Ascending aorta (tissue), 2 donors: ENCODE data around the gene TNPO1. TPM values are rescaled to one million over a fixed set of nuclear protein-coding genes. Genes with fewer than 3 reads are reported as not detected.

Experiments
- DNase-seq, 2 donors: peaks; one replicate each; pipeline ENCODE4 v3.0.0-alpha.2; 2019; ENCODE audit warnings: low spot score in 2 of 2
- H3K27ac ChIP-seq, 2 donors: fragments of 200-600 bp; sonication (generic); one replicate each; pipeline ENCODE4 v1.5.1; 2016 to 2017; ENCODE audit warnings: mild to moderate bottlenecking in 1 of 2
- H3K27me3 ChIP-seq: fragments of 200-600 bp; sonication (generic); one replicate; pipeline ENCODE4 v1.5.1; 2017
- H3K36me3 ChIP-seq, 2 donors: fragments of 200-600 bp; sonication (generic); one replicate each; pipeline ENCODE4 v1.5.1; 2016
- H3K4me1 ChIP-seq, 2 donors: fragments of 200-600 bp; sonication (generic); one replicate each; pipeline ENCODE4 v1.5.1; 2016 to 2017; ENCODE audit warnings: mild to moderate bottlenecking in 1 of 2
- H3K4me3 ChIP-seq, 2 donors: fragments of 200-600 bp; sonication (generic); one replicate each; pipeline ENCODE4 v1.5.1; 2016 to 2017; ENCODE audit warnings: mild to moderate bottlenecking in 1 of 2
- H3K9me3 ChIP-seq, 2 donors: fragments of 200-600 bp; sonication (generic); one replicate each; pipeline ENCODE4 v1.5.1; 2016
- CTCF ChIP-seq, 3 experiments: fragments of 200-600 bp in 2 of 3; fragments of 450-650 bp in 1 of 3; sonication (generic) in 2 of 3; IDR thresholded peaks; one replicate each; pipeline ENCODE4 v1.5.1; 2016 to 2019; ENCODE audit warnings: antibody characterized with exemption in 3 of 3, mild to moderate bottlenecking in 1 of 3, moderate library complexity in 1 of 3
- intact Hi-C: fragments of 100-400 bp; cut with DNase I; formaldehyde crosslinking; loops from one replicate; pipeline ENCODE4 v1.15.1; 2023
- total RNA-seq: library from RNA; depleted of rRNA; stranded (reverse); fragments of >200 nt; gene quantifications from one replicate; pipeline ENCODE4 v1.1.0, GENCODE V29; 2016

The TNPO1 gene
- 48.5 TPM for total RNA-seq

GRCh38 chr5:72816284-72817075, at the start of gene TNPO1:
TNPO1 (plus strand) TSS chr5:72816661; CDS start chr5:72816738, 77 bp downstream.
- TF ChIP-seq CTCF (IDR thresholded peaks at IDR 0.05): no peak
- peak; percentile 69 to 95 for DNase-seq
- intact Hi-C loops: loop anchor here (1.0 to 5.0 kb wide), 5 partner anchors 22 to 449 kb away; no protein-coding TSS in a partner anchor
- Histone ChIP-seq H3K4me3 (peak within 1 kb of the TSS; percentile 77 to 89), H3K4me1 (peaks cover 0 to 14% of the 10 kb centered on the region in 2 donors), H3K36me3 (no peaks in the 10 kb centered on the region), H3K9me3 (peaks cover 0 to 1% of the 10 kb centered on the region in 2 donors), H3K27ac (peak within 1 kb of the TSS; percentile 98 to 99), H3K27me3 (no peaks in the 10 kb centered on the region)

DNA sequence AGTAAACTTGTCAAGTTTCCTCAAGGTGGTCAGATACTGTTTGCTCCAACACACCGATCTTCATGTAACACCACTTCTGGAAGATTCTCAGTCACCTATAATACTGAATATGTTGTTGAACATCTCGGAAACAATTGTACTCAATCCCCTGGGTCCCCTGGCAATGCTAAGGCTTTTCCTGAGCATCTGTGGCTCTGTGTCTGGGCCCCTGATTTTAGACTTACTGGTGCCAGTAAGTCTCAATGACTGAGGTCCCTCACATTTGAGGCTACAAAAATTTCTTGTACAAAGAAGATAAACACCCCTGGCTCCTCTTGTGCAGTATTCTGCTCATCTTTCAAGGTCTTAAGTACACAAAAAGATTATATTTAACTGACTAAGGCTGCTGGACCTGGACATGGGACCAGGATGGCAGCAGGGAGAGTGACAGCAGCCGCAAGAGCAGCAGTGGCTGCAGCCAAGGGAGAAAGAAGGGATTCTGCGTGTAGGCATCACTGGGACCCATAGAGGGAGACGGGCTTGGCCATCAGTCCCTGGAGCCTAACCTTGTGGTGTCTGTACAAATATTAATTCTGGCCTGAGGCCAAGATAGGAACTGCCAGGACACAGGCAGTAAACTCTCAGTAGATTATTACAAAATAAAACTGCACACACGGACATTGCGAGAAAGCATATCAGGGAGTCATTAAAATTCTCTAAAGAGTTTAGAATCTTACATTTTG, 49.0 kb upstream of the TNPO1 start:
- Histone ChIP-seq H3K36me3 (no peaks in the 10 kb centered on the region), H3K4me3 (no peak overlapping the region), H3K27me3 (no peaks in the 10 kb centered on the region), H3K4me1 (no peaks in the 10 kb centered on the region), H3K9me3 (no peaks in the 10 kb centered on the region), H3K27ac (no peak overlapping the region)
- no peak for DNase-seq
- no peak for TF ChIP-seq CTCF (IDR thresholded peaks at IDR 0.05)
- intact Hi-C loops: no loop called here

- Histone ChIP-seq H3K4me1 (no peaks in the 10 kb centered on the region), H3K27me3 (no peaks in the 10 kb centered on the region), H3K36me3 (no peaks in the 10 kb centered on the region), H3K9me3 (no peaks in the 10 kb centered on the region), H3K4me3 (no peak overlapping the region), H3K27ac (no peak overlapping the region)
- no peak for TF ChIP-seq CTCF (IDR thresholded peaks at IDR 0.05)
- intact Hi-C loops: no loop called here
- DNase-seq: no peak
These were observed 46.2 kb upstream of the TNPO1 start for GRCh38 chr5:72770266-72770665.

GRCh38 chr5:72776684-72777083, 39.8 kb upstream of the TNPO1 start:
- intact Hi-C loops: no loop called here
- Histone ChIP-seq H3K27me3 (no peaks in the 10 kb centered on the region), H3K4me3 (no peak overlapping the region), H3K9me3 (peaks cover 0 to 14% of the 10 kb centered on the region in 2 donors), H3K27ac (no peak overlapping the region), H3K36me3 (no peaks in the 10 kb centered on the region), H3K4me1 (no peaks in the 10 kb centered on the region)
- no peak for DNase-seq
- TF ChIP-seq CTCF (IDR thresholded peaks at IDR 0.05): no peak

- no peak for TF ChIP-seq CTCF (IDR thresholded peaks at IDR 0.05)
- H3K9me3 ChIP-seq: peaks cover 0 to 14% of the 10 kb centered on the region in 2 donors
- intact Hi-C loops: no loop called here
These were observed 36.9 kb upstream of the TNPO1 start for GRCh38 chr5:72779520-72779919.

More at GRCh38 chr5:72779520-72779919, 36.9 kb upstream of the TNPO1 start:
- Histone ChIP-seq H3K4me3 (no peak overlapping the region), H3K4me1 (no peaks in the 10 kb centered on the region), H3K36me3 (no peaks in the 10 kb centered on the region), H3K27ac (no peak overlapping the region), H3K27me3 (no peaks in the 10 kb centered on the region)
- no peak for DNase-seq
